Nephron progenitor cell (in vitro differentiated cells): ENCODE results near the gene LIN28A.

ENCODE experiments used
- DNase-seq: peaks from one replicate; pipeline ENCODE4 v3.0.0; 2021
- H3K27ac Mint-ChIP-seq: 2 replicates; pipeline ENCODE4 v1.8.0; 2021; ENCODE audit warnings: mild to moderate bottlenecking, moderate library complexity, mixed read lengths
- H3K27me3 Mint-ChIP-seq: 2 replicates; pipeline ENCODE4 v1.8.0; 2021; ENCODE audit warnings: mild to moderate bottlenecking, low read depth, mixed read lengths; ENCODE audit not compliant: poor library complexity
- H3K36me3 Mint-ChIP-seq: 2 replicates; pipeline ENCODE4 v1.8.0; 2021; ENCODE audit warnings: low read depth, mixed read lengths
- H3K4me1 Mint-ChIP-seq: 2 replicates; pipeline ENCODE4 v1.8.0; 2021; ENCODE audit warnings: mixed read lengths
- H3K4me3 Mint-ChIP-seq: 2 replicates; pipeline ENCODE4 v1.8.0; 2021; ENCODE audit warnings: mild to moderate bottlenecking, moderate library complexity, mixed read lengths
- H3K9me3 Mint-ChIP-seq: 2 replicates; pipeline ENCODE4 v1.8.0; 2021; ENCODE audit warnings: mild to moderate bottlenecking, moderate library complexity, mixed read lengths
- CTCF ChIP-seq: fragments of 200-600 bp; sonication (generic); IDR thresholded peaks from 2 replicates; pipeline ENCODE4 v1.5.0; 2021; ENCODE audit warnings: antibody characterized with exemption

LIN28A gene

GRCh38 chr1:26391450-26391849, 19.2 kb upstream of the LIN28A start:
- peak; percentile 62 for TF ChIP-seq CTCF
- peak overlapping the region; percentile 3 for H3K27ac Mint-ChIP-seq
- no peaks in the 10 kb centered on the region for H3K27me3 Mint-ChIP-seq
- no peak overlapping the region for H3K4me3 Mint-ChIP-seq
- peaks cover 49% of the 10 kb centered on the region for H3K4me1 Mint-ChIP-seq
- DNase-seq = peak; percentile 40
- H3K36me3 Mint-ChIP-seq = no peaks in the 10 kb centered on the region
- no peaks in the 10 kb centered on the region for H3K9me3 Mint-ChIP-seq

DNA sequence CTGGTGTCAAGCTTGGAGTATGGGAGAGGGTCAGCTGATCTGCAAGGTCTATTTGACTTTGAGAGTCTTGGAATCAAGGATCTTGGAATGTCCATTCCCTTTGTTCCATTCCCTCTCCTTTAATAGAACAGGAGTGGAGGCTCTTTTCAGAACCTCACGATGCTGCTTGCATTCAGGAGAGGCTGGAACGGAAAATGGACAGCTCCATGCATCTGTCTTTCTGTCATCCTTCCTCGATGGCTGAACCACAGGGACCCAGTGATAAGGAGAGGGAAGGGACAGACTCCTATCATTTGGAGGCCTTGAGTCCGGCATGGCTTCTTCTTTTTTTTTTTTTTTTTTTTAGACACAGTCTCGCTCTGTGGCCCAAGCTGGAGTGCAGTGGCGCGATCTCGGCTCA, 14.9 kb upstream of the LIN28A start:
- DNase-seq = no peak
- Mint-ChIP-seq H3K4me3 (no peak overlapping the region), H3K4me1 (peaks cover 26% of the 10 kb centered on the region), H3K36me3 (no peaks in the 10 kb centered on the region), H3K27ac (peak overlapping the region; percentile 21), H3K9me3 (no peaks in the 10 kb centered on the region), H3K27me3 (no peaks in the 10 kb centered on the region)
- TF ChIP-seq CTCF = no peak

- H3K4me1 Mint-ChIP-seq = peaks cover 15% of the 10 kb centered on the region
- H3K9me3 Mint-ChIP-seq = no peaks in the 10 kb centered on the region
- H3K36me3 Mint-ChIP-seq = no peaks in the 10 kb centered on the region
- TF ChIP-seq CTCF = no peak
- peaks cover 4% of the 10 kb centered on the region for H3K27me3 Mint-ChIP-seq
- H3K27ac Mint-ChIP-seq = no peak overlapping the region
- no peak for DNase-seq
- no peak overlapping the region for H3K4me3 Mint-ChIP-seq
Observed at GRCh38 chr1:26399034-26399433, 11.6 kb upstream of the LIN28A start.

DNA sequence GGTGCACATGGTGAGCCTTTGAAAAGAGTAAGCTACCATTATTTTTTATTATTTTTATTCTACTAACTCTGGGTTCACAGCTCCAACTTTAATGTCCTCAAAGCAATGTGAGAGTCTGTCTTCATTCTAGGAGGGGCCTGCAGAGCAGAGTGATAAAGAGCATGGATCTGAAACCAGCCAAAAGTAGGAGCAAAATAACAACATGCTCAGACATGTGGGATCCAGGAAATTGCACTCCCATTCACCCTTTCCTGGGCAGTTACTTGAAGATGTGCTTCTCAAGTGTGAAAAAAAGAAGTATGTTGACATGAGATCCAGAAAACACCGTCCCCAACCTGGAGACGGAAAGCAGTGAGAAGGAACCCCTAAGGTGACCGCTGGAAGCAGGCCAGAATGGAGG, 8.7 kb upstream of the LIN28A start:
- no peak overlapping the region for H3K4me3 Mint-ChIP-seq
- no peak for TF ChIP-seq CTCF

GRCh38 chr1:26403656-26404055, 7.0 kb upstream of the LIN28A start:
- Mint-ChIP-seq H3K4me1 (peaks cover 23% of the 10 kb centered on the region), H3K4me3 (no peak overlapping the region), H3K9me3 (no peaks in the 10 kb centered on the region), H3K27ac (no peak overlapping the region), H3K27me3 (peaks cover 8% of the 10 kb centered on the region), H3K36me3 (no peaks in the 10 kb centered on the region)
- TF ChIP-seq CTCF = no peak
- peak; percentile 34 for DNase-seq

More for the DNA sequence above, 8.7 kb upstream of the LIN28A start:
- Mint-ChIP-seq H3K36me3 (no peaks in the 10 kb centered on the region), H3K27ac (no peak overlapping the region), H3K9me3 (no peaks in the 10 kb centered on the region), H3K27me3 (peaks cover 8% of the 10 kb centered on the region), H3K4me1 (peaks cover 19% of the 10 kb centered on the region)
- no peak for DNase-seq

DNA sequence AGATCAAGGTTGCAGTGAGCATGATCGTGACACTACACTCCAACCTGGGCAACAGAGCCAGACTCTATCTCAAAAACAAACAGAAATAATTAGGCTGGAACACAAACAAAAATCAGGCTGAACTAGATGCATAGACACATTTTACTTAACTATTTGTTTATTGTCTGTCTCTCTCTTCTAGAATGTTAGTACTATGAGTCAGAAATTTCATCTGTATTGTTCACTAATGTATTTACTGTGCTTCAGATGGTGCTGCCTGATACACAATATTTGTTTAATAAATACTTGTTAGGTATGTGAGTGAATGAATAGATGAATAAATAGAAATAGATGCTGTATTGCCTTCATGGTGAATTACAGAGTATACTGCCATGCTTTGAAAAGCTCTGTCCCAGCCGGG, 6.0 kb upstream of the LIN28A start:
- Mint-ChIP-seq H3K9me3 (no peaks in the 10 kb centered on the region), H3K27me3 (peaks cover 8% of the 10 kb centered on the region), H3K4me1 (peaks cover 33% of the 10 kb centered on the region), H3K4me3 (no peak overlapping the region), H3K27ac (no peak overlapping the region), H3K36me3 (no peaks in the 10 kb centered on the region)
- DNase-seq = no peak
- TF ChIP-seq CTCF = no peak
